GM12891 (cell line): ENCODE results near the gene STX5.

ENCODE experiments used
- PAX5 ChIP-seq: IDR thresholded peaks from 2 replicates; pipeline ENCODE4 v1.6.1; 2011; ENCODE audit warnings: low read length, moderate library complexity, mild to moderate bottlenecking; ENCODE audit not compliant: insufficient read depth, severe bottlenecking
- POLR2A ChIP-seq: IDR thresholded peaks from 2 replicates; pipeline ENCODE4 v1.6.1; 2011; ENCODE audit warnings: low read depth, low read length, control low read depth
- POLR2AphosphoS5 ChIP-seq: IDR thresholded peaks from 2 replicates; pipeline ENCODE4 v1.6.1; 2011; ENCODE audit warnings: low read depth, low read length, control low read depth
- POU2F2 ChIP-seq: IDR thresholded peaks from 2 replicates; pipeline ENCODE4 v1.6.1; 2011; ENCODE audit warnings: low read depth, mild to moderate bottlenecking, control low read depth, low read length, moderate library complexity
- SPI1 ChIP-seq: IDR thresholded peaks from 2 replicates; pipeline ENCODE4 v1.6.1; 2011; ENCODE audit warnings: low read depth, low read length, control low read depth
- TAF1 ChIP-seq: IDR thresholded peaks from 2 replicates; pipeline ENCODE4 v1.6.1; 2011; ENCODE audit warnings: low read depth, low read length, control low read depth

DNA sequence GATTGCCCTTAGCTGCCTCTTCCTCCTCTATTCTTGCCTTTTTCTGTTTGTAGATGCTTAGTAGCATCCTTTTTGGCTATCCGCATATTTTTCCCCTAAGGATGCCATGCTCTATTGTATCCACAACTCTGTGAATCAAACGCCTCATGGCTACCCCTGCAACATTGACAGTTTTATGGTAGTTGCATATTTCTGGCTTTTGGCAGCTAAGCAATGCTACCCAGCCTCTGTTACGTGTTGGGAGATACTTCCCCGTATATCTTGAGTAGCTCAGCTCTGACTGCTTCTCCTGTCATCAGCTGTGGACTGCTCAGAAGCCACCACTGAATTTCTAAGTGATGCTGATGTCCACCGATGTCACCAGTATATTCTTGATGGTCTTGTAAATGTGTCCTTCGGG lies 33.8 kb upstream of the STX5 start:
- TF ChIP-seq TAF1 (no peak), SPI1 (no peak), POLR2A (no peak), POU2F2 (no peak), POLR2AphosphoS5 (no peak), PAX5 (no peak)
